NCI-H1092 treated with DMSO at 0.1 percent for 48 hours (cell line): Measurements from ENCODE around the gene P2RX1.
A peak's percentile ranks its signal among the peaks of the same experiment; 100 is the strongest.
"Not testable (repeated sequence)": the region's sequence is repeated elsewhere in the genome, so short reads cannot be mapped to it uniquely, and the experiment has no call there.

Experiments used
- DNase-seq: peaks from one replicate; lab custom pipeline; 2025; lab: John Stamatoyannopoulos, UW

The P2RX1 gene

DNA sequence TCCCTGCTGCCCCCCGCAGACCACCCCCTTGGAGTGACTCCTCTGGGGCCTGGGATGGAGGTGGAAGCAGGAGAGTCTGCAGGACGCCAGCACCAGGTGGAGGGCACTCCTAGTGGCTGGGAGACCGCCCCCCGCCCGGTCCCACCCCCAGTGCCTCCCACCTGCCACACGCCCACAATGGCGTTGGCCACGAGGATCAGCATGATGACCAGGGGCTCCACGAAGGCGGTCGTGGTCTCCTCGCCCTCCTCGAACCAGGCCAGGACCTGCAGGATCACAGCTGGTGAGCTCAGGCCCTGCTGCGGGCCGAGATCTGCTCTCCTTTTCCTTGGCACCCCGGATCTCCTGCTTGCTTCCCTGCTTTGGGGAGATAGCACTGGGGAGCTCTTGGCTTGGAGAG, 35.2 kb upstream of the P2RX1 start:
- no peak for DNase-seq

DNA sequence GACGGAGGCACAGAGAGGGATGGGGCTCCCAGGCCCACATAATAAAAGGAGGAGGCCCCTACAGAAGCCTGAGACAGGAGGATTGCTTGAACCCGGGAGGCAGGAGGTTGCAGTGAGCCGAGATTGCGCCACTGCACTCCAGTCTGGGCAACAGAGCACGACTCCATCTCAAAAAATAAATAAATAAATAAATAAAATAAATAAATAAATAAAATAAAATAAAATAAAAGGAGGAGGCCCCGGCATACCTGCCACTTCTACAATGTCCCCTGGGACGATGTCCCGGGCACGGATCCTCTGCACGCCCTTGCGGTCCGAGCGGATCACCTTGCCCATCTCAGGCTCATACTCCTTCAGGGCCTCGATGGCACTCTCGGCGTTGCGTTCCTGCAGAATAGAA, 34.7 kb upstream of the P2RX1 start:
- no peak for DNase-seq

GRCh38 chr17:3950584-3950983, 34.3 kb upstream of the P2RX1 start:
- DNase-seq, result no peak

DNA sequence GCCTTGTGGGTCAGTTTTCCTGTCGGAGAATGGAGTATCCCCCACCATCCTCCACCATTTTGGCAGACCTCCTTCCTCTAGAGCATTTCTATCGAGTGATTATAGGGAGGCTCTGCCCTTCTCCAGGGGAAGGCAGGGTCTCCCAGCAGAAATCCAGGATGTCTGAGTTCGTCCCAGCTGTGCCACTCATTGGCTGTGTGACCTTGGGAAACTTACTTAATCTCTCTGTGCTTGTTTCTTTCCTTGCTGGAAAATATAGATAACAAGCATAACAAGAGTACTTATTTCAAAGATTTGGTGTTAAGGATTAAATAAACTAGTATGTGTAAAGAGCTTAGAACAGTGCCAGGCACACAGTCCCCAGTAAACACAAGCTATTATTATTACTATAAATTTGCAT, 33.2 kb upstream of the P2RX1 start:
- DNase-seq, result no peak

GRCh38 chr17:3948551-3948950, 32.3 kb upstream of the P2RX1 start:
- DNase-seq, result not testable (repeated sequence)

GRCh38 chr17:3947318-3947810, 31.1 kb upstream of the P2RX1 start:
- no peak for DNase-seq

DNA sequence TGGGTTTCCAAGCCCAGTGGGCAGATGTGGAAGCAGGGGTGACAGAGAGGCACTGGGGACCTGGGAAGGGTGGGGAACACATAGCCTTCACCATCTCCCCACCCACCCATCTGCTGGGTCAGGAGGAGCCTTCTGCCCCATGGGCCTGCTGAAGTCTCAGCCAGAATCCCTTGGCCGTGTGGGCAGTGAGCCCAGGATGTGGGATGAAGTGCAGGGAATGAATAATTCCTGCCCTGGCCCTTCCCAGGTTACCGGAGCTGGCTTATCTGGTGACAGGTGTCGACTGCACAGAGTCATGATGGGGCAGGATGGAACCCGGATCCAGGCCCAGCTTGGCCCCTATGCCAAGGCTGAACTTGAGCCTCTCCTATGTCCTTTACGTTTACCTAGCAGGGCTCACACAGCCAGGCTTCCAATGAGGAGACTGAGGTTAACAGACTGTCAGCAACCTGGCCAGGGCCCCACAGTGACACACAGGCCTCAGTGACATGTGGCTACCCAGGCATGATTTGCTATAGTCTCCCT, 30.5 kb upstream of the P2RX1 start:
- DNase-seq, result no peak

GRCh38 chr17:3944485-3945388, 28.5 kb upstream of the P2RX1 start:
- DNase-seq, result no peak

- DNase-seq, result no peak
Measured at GRCh38 chr17:3943240-3943891, 27.1 kb upstream of the P2RX1 start.

DNA sequence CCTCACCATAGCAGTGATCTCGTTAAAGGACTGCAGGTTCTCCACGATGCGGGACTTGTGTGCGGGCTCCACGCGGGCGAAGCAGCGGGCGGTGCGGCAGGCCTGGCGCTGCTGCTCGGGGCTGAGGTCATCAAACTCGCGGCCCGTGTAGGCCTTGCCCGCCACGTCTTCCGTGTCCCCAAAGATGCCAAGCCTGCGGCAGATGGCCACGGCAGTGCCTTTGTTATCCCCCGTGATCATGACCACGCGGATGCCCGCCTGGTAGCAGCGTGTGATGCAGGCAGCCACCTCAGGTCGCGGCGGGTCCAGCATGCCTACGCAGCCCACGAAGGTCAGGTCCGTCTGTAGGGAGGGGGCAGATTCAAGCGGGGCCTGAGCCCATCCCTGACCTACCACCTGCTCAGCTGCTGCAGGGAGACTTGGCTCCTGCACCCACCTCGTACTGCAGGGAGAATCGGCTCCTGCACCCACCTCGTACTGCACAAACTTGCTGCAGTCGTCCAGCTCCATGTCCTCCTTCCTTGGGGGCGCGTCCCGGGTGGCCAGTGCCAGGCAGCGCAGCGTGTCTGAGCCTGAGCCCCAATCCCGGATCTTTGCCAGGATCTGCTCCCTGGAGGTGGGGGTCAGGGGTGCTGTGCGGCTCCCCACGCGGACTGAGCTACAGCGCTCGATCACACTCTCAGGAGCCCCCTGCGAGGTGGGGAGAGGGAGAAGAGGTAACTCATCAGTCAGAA, 24.9 kb upstream of the P2RX1 start:
- no peak for DNase-seq

DNA sequence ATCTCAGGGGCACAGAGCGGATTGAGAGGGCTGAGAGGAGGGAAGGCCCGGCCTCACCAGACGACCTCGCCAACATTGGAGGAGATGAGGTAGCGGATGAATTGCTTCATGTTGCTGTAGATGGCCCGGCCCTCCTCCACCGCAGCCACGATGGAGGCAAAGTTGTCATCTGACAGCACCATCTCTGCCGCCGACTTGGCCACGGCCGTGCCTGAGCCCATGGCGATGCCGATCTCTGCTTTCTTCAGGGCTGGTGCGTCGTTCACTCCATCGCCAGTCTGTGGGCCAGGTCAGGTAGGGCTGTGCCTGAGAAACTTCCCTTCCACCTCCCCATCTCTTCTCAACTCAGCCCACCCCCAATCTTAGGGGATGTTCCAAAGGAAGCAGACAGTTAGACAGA, 21.1 kb upstream of the P2RX1 start:
- DNase-seq, result no peak

- DNase-seq, result no peak
Measured at GRCh38 chr17:3935825-3936355, 19.6 kb upstream of the P2RX1 start.

DNA sequence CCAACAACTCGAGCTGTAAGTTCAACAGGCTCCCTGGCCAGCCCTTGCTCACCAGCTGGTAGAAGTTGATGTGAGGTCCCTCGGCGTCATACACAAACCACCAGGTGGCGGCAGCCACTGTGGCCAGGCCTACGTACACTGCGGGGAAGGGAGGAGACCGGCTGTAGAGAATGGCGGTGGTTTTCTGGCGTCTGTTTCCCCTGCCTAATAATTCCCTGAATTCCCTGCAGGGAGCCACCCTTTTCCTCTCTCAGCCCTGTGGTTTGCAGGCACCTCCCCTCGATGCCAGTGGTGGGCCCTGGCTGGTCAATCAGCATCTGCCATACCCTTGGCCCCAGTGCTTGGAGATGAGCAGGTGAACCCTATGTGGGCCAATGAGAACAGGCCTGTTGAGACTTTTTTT, 18.9 kb upstream of the P2RX1 start:
- peak; percentile 36 for DNase-seq

GRCh38 chr17:3929764-3930163, 13.5 kb upstream of the P2RX1 start:
- no peak for DNase-seq

DNA sequence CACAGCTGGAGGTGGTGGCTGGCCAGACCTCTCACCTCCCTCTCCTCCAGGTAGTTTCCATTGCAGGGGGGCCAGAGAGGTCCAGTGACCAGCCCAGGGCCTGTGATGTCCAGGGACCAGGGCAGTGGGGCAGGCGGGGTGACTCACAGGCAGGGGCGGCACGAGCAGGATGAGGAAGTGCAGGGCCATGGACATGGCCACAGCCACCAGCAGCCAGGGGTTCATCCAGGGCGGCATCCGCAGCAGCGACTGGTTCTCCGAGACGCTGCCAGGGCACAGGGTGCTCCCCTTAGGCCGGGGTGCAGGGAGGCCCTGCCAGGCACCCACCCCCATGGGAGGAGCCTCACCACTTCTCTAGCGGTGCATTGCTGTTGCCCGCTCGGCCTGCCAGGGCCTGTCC, 12.9 kb upstream of the P2RX1 start:
- DNase-seq, result no peak

DNA sequence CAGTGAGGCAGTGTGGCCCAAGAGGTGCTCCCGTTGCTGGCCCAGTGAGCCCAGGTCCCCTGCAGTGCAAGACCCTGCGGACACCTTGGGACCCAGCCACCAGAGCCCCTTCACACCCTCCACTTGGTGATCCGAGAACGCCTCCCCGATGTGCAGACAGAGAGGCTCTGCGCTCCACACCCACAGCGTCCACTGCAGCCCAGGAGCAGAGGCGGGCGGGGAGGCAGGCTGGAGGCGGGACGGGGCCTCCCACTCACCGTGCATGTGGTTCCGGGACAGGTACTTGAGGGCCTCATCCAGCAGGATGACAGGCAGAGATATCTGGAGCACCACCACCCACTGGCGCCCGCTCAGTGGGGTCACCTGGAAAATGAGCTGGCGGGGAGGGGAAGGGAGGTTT, 12.1 kb upstream of the P2RX1 start:
- DNase-seq, result no peak

DNA sequence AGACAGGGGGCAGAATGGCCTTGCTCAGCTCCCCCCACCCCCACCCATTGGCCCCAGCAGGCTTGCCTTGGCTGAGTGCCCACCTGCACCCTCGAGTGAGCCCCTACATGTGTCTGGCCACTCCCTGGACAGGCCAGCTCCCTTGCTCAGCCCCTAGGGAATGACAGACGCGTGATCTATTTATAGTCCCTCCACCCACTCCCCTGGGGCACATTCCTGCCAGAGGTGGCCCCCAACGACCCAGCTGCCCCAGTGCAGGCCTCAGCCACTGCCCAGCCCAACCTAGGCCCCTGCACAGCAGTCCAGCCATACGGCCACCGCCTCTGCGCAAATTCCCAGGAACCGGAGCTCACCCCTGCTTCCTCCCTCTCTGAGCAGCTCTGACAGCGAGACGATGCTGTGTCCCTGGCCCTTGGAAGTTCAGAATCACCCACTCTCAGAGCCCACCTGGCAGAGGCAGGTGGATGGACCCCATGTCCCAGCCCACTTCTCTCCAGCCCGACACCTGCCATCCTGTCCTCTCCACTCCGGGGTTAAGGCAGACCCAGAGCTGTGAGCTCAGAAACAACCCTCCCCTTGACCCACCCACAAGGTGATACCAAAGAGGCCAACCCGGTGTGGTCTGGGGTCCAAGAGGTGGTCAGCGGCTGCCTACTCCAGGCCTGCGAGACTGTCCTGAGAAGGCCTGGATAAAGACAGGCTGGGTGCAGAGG, 11.5 kb upstream of the P2RX1 start:
- no peak for DNase-seq

DNA sequence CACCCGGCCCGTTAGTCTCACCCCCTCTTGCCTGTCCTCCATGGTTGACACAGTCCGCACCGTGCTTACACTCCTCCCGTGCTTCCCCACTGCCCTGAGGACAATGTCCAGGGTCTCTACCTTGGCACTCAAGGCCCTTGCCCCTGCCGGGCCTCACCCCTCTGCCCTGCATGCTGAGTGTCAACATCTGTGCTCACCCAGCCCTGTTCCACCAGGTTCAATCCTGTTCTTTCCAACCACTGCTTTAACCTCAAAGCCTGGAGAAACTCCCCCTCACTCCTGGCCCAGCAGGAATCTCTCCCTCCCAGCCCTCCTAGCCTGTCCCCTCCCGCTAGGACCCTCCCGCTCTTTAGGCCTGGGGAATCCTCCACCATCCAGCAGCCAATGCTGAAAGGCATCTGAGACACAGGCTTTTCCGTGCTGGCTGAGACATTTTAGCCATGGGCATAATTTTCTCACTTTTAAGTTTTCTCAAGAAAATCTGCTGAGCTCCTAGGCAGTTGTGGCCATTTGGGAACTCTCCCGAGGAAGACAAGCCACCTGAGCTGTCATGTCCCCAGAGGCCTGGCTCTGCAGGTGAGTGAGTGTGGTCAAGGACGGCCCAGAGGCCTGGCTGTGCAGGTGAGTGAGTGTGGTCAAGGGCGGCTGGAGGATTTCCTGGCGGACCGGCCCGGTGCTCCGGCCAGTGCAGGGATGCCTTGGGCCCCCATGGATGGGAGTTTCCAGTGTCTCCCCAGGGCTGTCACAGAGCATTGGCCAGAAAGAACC, 10.8 kb upstream of the P2RX1 start:
- DNase-seq, result no peak

- no peak for DNase-seq
Measured at GRCh38 chr17:3925684-3926485, 9.6 kb upstream of the P2RX1 start.
